ENCODE results near the gene PSMA7.
A peak's percentile ranks its signal among the peaks of the same experiment; 100 is the strongest.

DNA sequence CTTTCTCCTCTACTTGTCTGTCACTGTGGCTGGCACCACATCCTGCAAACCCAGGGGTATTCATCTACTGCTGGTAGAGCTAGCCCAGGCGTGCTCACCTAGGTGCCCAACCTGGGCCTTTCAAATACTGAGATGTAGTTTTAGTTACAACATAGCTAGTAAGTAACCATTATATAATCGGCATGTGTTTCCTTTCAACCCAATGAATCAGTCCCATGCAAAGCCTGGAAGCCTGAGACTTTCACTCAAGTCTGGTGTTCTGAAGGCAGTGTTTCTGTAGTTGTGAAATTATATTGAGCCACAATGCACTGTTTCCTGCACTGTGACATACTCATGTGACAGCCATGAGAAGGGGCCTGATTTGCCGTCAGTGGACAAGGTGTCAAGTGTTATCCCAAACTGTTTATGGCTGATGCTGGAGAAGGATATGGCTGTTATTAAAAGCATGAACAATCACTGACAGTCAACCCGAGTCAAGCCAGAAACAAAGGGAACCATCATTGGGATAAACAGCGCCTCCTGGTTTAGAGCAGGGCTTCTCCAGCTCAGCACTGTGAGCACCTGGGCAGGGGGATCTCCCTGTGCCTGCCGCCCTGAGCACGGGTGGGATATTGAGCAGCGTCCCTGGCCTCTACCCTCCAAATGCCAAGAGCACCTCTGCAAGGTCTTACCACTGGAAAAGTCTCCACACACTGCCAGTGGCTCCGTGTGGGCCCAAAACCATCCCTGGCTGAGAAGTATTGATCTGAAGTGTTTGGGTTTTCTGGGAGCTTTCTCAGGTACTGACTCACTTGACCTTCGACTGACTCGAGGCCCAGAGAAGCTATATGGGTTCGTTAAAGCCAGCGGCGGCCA, 1.6 kb downstream of the PSMA7 start:
- TF ChIP-seq, protein P1, sequence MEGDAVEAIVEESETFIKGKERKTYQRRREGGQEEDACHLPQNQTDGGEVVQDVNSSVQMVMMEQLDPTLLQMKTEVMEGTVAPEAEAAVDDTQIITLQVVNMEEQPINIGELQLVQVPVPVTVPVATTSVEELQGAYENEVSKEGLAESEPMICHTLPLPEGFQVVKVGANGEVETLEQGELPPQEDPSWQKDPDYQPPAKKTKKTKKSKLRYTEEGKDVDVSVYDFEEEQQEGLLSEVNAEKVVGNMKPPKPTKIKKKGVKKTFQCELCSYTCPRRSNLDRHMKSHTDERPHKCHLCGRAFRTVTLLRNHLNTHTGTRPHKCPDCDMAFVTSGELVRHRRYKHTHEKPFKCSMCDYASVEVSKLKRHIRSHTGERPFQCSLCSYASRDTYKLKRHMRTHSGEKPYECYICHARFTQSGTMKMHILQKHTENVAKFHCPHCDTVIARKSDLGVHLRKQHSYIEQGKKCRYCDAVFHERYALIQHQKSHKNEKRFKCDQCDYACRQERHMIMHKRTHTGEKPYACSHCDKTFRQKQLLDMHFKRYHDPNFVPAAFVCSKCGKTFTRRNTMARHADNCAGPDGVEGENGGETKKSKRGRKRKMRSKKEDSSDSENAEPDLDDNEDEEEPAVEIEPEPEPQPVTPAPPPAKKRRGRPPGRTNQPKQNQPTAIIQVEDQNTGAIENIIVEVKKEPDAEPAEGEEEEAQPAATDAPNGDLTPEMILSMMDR (conservative IDR thresholded peaks at IDR 0.05 in 1 of 2, IDR thresholded peaks at IDR 0.05 in 1 of 2; ENCODE audit: extremely low read depth in 1 of 2, insufficient read depth in 1 of 2, low read depth in 1 of 2, low read length in 2 of 2) = peak; percentile 9 to 58
- no peak for TF ChIP-seq EZH2 (IDR thresholded peaks at IDR 0.05; ENCODE audit: borderline replicate concordance, low read length)
